Urothelium cell line (cell line): ENCODE results near the gene IL2RA.
"Not testable (repeated sequence)": the region's sequence is repeated elsewhere in the genome, so short reads cannot be mapped to it uniquely, and the experiment has no call there.

Experiments used
- DNase-seq: peaks from one replicate; pipeline ENCODE4 v3.0.0; 2011; ENCODE audit warnings: low spot score, mixed read lengths
- FAIRE-seq: peaks from 2 replicates; lab custom pipeline; 2011; peaks lifted over from hg19 to GRCh38; lab: Jason Lieb, UNC

IL2RA gene

GRCh38 chr10:5963591-5963990 lies 98.6 kb downstream of the IL2RA start:
- FAIRE-seq: no peak
- DNase-seq: no peak

- DNase-seq (no peak), FAIRE-seq (no peak)
These were observed 99.1 kb downstream of the IL2RA start for GRCh38 chr10:5963071-5963470.

GRCh38 chr10:5962358-5962940 lies 99.7 kb downstream of the IL2RA start:
- DNase-seq, FAIRE-seq: not testable (repeated sequence)

- FAIRE-seq (no peak), DNase-seq (no peak)
These were observed 100.6 kb downstream of the IL2RA start for GRCh38 chr10:5961405-5962100.

- not testable (repeated sequence) for FAIRE-seq, DNase-seq
These were observed 101.2 kb downstream of the IL2RA start for GRCh38 chr10:5960973-5961275.
